ENCODE results near the gene AKAP8.

AKAP8 gene

DNA sequence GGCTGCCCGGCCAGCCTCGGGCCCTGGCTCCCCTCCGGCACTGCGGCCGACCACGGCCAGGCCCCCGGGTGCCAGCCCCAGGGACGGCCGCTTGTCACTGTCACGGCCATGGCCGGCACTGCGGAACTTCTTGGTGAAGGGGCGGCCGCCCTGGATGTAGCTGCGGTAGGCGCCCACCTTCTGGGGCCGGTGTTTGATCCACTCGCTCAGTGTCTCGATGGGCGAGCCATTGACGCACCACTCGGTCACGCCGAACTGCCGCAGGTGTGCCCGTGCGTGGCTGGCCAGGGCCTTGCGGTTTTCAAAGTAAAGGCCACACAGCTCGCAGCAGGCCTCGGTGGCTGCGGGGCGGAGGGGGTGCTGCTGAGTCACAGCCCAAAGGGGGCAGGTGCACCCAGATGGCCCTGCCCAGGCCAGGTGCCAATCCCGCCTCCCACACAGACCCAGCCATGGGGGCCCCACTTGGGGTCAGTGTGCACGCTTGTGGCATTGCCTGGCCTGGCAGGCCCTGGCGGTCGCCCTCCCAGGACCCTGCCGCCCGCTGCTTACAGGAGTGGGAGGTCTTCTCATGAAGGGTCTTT is 45.2 kb upstream of the AKAP8 start:
- no peak for DNase-seq (ENCODE audit: low read depth)
- no peak overlapping the region for H3K4me3 ChIP-seq (ENCODE audit: low read depth, low read length)
- TF ChIP-seq POLR2A (IDR thresholded peaks at IDR 0.05; ENCODE audit: extremely low read depth, insufficient read length) (no peak), MYC (IDR thresholded peaks at IDR 0.05; ENCODE audit: low read depth, low read length) (no peak)
- TF ChIP-seq, protein P1, sequence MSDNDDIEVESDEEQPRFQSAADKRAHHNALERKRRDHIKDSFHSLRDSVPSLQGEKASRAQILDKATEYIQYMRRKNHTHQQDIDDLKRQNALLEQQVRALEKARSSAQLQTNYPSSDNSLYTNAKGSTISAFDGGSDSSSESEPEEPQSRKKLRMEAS (IDR thresholded peaks at IDR 0.05; ENCODE audit: low read depth, low read length), result no peak
- TF ChIP-seq, protein P2, sequence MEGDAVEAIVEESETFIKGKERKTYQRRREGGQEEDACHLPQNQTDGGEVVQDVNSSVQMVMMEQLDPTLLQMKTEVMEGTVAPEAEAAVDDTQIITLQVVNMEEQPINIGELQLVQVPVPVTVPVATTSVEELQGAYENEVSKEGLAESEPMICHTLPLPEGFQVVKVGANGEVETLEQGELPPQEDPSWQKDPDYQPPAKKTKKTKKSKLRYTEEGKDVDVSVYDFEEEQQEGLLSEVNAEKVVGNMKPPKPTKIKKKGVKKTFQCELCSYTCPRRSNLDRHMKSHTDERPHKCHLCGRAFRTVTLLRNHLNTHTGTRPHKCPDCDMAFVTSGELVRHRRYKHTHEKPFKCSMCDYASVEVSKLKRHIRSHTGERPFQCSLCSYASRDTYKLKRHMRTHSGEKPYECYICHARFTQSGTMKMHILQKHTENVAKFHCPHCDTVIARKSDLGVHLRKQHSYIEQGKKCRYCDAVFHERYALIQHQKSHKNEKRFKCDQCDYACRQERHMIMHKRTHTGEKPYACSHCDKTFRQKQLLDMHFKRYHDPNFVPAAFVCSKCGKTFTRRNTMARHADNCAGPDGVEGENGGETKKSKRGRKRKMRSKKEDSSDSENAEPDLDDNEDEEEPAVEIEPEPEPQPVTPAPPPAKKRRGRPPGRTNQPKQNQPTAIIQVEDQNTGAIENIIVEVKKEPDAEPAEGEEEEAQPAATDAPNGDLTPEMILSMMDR (IDR thresholded peaks at IDR 0.05; ENCODE audit: low read depth, low read length), result no peak

DNA sequence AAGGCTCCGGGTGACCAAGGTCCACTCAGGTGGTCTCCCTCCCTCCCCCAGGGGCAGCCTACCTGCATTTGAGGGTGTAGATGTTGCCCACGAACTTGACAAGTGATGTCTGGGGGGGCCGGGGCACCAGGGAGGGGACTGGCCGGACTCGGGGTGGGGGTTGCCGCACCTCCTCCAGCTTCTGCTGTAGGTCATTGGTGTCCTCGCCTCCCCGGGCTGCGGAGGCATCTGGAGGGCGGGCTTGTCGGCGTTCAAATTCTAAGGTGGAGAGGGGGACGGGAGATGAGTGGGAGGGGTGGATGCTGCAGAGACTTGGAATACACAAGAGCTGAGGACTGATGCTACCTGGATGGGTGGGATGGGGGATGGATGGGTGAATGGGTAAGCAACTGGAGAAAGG is 44.5 kb upstream of the AKAP8 start:
- TF ChIP-seq, protein P2 (IDR thresholded peaks at IDR 0.05; ENCODE audit: low read depth, low read length), result no peak
- TF ChIP-seq MYC (IDR thresholded peaks at IDR 0.05; ENCODE audit: low read depth, low read length) (no peak), POLR2A (IDR thresholded peaks at IDR 0.05; ENCODE audit: extremely low read depth, insufficient read length) (no peak)
- TF ChIP-seq, protein P1 (IDR thresholded peaks at IDR 0.05; ENCODE audit: low read depth, low read length), result no peak
- no peak overlapping the region for H3K4me3 ChIP-seq (ENCODE audit: low read depth, low read length)
- no peak for DNase-seq (ENCODE audit: low read depth)

DNA sequence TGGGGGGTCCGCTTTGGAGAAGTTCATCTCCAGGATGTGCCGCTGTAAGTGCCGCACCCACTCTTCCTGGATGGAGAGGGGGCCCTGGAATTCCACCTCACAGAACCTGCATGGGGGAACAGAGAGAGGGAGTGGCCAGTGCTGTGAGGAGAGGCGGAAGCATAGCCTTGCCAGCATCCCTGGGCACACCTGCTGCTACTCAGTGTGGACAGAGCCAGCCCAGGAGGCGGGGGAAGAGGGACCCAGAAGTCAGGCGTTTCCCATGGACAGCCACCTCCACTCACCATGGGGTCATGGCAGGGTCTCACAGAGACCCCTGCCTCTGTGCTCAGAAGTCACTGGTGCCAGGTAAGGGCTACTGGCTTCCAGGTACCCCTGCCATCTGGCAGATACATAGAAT is 43.5 kb upstream of the AKAP8 start:
- TF ChIP-seq, protein P1 (IDR thresholded peaks at IDR 0.05; ENCODE audit: low read depth, low read length), result no peak
- TF ChIP-seq MYC (IDR thresholded peaks at IDR 0.05; ENCODE audit: low read depth, low read length) (no peak), POLR2A (IDR thresholded peaks at IDR 0.05; ENCODE audit: extremely low read depth, insufficient read length) (no peak)
- TF ChIP-seq, protein P2 (IDR thresholded peaks at IDR 0.05; ENCODE audit: low read depth, low read length), result no peak
- DNase-seq (ENCODE audit: low read depth), result no peak
- no peak overlapping the region for H3K4me3 ChIP-seq (ENCODE audit: low read depth, low read length)

DNA sequence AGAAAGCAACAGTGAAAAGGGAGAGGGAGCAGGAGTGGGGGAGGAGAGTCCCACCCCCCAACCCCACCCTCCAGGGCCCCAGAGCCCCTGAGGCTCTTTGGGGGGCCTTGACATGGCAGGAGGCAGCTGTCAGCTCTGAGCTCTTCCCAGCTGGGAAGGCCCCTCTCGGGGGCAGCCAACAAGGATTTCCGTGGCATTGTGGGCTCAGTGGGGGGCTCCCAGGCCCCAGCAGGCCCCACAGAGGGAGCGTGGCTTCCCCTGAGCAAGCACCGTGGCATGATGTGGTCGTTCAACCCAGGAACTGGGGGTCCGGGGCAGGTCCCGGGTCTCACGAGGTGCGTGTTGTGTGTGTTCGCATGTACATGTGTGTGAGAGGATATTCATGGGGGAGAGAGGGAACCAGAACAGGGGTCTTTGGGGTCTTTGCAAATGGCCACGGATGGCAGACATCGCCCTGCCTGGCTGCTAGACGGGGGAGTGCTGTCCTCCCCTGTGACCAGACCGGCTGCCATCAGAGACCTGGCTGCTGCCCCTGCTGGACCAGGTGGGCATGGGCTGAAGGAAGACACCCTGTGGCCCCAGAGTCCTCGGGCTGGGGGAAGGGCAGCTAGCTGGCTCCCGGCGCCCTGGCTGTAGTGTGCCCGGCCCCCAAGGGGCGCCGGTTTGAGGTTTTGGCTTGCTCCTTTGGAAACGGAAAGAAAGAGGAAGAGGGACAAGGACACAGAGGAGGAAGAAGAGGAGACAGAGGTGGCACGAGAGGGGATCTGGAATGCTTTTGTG is 42.9 kb upstream of the AKAP8 start:
- TF ChIP-seq POLR2A (IDR thresholded peaks at IDR 0.05; ENCODE audit: extremely low read depth, insufficient read length) (no peak), MYC (IDR thresholded peaks at IDR 0.05; ENCODE audit: low read depth, low read length) (no peak)
- TF ChIP-seq, protein P1 (IDR thresholded peaks at IDR 0.05; ENCODE audit: low read depth, low read length), result no peak
- TF ChIP-seq, protein P2 (IDR thresholded peaks at IDR 0.05; ENCODE audit: low read depth, low read length), result no peak
- DNase-seq (ENCODE audit: low read depth), result no peak
- no peak overlapping the region for H3K4me3 ChIP-seq (ENCODE audit: low read depth, low read length)

DNA sequence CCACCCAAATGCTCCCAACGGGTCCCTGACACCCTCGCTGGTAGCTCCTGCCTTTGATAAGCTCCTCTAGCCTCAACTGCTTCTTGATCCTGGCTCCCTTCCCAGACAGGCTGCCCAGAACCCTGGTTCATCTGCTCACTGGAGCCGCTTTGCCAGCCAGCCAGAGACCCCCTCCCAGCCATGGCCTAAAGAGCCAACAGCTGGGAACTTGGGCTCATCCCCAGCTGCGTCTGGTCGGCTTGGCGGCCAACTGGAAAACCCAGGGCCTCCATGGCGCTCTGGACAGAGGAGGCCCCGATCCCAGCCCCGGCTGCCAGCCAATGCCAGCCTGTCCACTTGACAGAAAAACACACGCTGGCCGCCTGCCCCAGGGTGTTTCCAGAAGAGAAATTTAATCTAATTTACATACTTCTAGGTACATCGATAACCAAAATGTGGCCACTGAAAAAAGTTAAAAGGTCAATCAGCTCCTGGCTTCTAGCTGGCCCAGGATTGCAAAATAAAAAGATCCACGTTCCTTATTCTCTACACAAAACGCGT is 42.2 kb upstream of the AKAP8 start:
- H3K4me3 ChIP-seq (ENCODE audit: low read depth, low read length), result no peak overlapping the region
- DNase-seq (ENCODE audit: low read depth), result no peak
- TF ChIP-seq MYC (IDR thresholded peaks at IDR 0.05; ENCODE audit: low read depth, low read length), result no peak
- TF ChIP-seq POLR2A (IDR thresholded peaks at IDR 0.05; ENCODE audit: extremely low read depth, insufficient read length), result no peak
- TF ChIP-seq, protein P2 (IDR thresholded peaks at IDR 0.05; ENCODE audit: low read depth, low read length), result no peak
- TF ChIP-seq, protein P1 (IDR thresholded peaks at IDR 0.05; ENCODE audit: low read depth, low read length), result no peak
